GM21390 (cell line): ENCODE data around the gene PPARA.

Experiments used
- ATAC-seq: cut with Tn5 transposase; IDR thresholded peaks from one replicate; pipeline ENCODE4 v1.9.1; 2021; ENCODE audit not compliant: unreplicated experiment

The PPARA gene

DNA sequence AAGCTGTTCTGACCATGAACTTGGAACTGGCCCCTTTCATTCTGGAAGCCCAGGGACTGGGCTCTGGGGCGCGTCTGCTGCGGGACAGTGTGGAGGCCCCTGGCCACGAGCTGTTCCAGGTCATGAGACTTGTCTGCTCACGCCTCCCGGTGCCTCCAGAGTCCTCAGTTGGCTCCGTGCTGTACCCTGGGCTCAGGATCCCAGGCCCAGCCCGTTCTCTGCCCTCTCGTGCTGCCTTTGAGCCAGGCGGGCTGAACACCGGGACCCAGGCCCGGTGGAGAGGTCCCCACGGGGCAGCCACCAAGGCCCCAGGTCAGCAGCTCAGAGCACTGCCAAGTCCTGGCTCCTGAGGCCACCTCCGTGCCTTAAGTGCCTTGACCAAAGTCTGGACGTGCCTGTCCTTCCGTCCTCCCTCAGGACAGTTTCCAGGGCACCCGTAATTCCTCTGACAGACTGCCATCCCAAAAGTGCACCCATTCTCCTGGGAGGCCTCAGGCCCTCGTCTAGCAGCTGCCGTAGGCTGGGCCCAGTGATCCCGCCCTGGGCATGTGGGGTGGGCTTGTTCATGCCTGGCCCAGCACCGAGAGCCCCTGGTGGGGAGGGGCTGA lies 36.3 kb upstream of the PPARA start:
- no peak for ATAC-seq

DNA sequence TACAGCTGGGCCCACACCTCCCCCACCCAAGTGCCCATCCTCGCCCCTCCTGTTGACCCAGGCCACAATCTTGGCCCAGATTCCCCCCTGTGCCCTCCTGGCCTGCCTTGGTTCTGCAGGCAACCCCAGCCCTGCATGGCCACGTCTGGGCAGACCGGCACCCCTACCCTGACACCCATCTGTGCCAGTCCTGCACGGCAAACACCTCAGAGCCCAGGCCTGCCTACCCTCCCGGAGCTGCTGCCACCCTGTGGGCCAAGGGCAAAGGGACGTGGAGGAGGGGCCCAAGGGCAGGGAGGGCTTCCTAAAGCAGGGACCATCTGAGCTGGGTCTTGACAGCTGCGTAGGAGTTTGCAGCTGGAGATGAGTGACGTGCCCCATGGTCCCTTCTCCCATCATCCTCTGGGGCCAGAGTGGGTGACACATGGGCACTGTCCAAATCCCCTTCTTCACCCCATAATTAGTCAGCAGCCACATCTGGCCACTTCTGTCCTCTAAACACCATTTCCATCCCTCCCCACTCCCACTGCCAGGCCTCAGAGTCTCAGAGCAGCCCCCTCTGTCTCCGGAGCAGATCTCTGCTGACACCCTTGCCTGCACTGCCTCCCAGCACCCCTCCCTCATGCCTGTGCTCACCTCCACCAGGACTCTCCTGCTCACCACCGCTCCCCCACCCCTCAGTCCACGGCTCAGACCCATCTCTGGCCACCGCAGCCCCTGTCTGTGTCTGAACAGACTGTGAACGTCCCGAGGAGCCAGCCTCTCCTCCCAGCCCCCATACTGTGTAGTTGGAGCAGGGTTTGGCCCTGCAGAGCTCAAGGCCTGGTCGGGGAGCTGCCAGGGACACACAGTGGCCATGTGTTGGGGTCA lies 35.6 kb upstream of the PPARA start:
- ATAC-seq = no peak

DNA sequence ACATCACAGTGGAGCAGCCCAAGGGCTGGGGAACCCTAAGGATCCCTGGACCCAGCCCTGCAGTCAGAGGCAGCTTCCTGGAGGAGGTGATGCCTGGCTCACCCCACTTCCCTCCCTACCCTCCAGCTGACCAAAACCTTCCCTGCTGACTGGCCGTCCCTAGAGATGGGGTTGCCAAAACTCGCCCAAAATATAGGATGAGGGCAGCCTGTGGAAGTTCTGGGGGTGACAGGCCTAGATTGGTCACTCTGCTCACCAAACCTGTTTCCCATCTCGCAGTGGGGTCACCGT lies 35.0 kb upstream of the PPARA start:
- no peak for ATAC-seq

DNA sequence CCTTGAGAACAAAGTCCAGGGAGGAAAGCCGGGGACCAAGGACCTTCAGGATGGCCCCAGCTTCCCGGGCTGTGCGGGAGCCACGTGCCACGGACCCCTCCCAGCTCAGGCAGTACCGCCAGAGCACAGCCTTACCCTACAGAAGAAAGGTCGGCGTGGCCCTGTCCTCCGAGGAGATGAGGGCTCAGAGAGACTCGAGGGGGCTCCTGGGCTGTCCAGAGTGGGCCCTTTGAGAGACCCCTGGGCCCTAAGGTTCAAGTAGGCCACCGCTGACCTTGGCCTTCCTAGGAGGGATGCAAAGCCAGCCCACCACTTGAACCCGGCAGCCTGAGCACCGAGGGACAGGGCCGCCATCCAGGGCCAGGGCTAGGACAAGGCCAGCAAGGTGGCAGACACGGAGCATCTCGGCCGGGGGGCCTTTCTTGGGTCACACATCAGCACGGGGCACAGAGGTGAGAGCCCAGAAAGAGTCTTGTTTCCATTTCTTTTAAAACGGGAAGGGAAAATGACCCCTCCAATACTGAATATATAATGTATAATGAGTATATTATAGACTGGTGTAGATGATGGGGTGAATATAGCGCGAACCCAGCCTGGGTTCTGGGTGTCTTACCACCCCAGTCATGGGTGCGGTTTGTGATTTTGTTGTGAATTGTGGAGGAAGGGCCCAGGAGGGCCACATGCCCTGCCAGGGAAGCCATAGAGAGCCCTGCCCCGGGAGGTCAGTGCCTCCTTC lies 34.4 kb upstream of the PPARA start:
- ATAC-seq = no peak

DNA sequence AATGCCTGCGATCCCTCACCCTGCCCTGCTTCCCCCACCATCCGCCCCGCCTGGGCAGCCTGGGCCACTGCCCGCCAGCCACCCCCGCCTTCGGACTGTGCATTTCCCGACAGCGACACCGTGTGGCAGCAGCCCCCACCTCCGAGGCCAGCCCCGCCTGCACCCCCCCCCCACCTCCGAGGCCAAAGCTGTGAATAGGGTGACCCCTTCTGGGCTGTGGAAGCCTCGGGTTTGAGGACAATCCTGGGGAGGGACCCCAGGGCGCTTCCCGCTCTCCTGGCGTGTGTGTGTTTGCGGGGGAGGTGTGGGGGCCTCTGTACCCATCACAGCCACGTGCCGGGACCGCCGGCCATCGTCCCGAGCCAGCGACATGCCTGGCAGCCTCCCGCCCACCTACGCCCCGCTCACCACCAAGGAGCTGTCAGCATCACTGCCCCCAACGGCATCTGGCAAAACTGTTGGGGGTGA lies 33.8 kb upstream of the PPARA start:
- ATAC-seq = no peak

DNA sequence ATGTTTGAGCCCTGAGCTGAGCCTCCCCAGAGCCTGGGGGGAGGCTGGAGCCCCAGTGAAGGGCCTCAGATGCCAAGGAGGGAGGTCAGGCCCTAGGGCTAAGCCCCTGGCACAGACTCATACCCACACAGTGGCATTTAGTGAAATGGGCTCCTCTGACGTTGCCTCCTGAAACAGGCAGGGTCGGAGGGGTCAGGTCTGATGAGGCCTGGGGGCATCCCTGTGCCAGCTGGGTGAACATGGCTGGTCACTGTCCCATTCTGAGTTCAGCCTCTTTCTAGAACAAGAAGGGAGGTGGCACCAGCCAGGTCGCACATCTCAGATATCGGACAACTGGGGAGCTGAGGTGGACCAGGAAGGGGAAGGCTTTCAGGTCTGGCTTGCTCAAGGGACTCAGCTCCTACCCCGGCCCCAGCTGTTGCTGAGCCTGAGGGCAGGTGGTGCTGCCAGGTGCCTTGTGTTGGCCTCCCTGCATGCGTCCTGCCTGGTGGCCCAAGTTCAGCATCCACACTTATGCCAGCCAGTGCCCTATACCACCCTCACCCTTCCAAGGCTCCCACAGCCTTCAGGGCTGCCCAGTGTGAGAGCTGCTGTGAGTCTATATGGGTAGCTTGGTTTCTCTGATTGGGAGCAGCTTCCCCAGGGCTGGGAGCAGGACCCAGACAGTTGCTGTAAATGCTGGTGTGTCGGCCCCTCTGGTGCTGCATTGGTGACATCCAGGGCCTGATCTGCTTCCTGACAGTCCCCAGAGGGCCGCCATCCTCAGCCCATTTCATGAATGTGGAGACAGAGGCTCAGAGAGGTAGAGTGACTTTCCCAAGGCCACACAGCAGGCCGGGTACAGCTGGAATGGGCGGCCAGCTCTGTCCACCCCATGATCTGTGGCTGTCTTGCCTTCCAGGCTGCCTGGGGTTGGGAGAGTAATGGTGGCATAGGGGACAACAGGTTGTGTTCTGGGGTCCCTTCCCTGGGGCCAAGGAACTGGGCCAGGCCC lies 32.8 kb upstream of the PPARA start:
- ATAC-seq = no peak

DNA sequence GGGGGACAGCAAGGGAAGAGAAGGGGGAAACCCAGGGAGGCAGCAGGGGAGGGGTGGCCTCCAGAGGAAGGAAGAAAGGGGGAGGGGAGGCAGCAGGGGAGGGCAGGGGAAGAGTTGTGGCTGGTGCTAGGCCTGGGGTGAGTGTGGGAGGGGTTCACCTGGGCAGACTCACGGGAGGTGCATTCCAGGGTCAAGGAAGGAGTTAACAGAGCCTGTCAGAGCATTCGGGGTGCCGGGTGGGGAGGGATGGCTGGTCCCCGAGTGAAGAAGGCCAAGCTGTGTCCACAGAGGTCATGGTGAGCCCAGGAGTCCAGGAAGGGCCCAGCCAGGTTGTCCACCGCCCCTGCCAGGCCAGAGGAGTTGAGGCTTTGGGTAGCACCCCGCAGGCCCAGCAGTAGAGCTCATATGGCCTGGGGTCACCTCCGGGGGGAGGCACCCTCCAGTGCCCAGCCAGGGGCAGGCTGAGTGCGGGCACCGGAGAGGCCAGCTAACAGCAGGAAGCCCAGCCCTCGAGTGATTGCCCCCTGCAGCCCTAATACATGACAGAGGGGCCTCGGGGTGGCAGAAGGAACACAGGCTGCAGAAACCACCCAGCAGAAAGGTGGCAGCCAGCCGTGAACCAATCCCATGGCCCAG lies 31.1 kb upstream of the PPARA start:
- ATAC-seq = no peak

DNA sequence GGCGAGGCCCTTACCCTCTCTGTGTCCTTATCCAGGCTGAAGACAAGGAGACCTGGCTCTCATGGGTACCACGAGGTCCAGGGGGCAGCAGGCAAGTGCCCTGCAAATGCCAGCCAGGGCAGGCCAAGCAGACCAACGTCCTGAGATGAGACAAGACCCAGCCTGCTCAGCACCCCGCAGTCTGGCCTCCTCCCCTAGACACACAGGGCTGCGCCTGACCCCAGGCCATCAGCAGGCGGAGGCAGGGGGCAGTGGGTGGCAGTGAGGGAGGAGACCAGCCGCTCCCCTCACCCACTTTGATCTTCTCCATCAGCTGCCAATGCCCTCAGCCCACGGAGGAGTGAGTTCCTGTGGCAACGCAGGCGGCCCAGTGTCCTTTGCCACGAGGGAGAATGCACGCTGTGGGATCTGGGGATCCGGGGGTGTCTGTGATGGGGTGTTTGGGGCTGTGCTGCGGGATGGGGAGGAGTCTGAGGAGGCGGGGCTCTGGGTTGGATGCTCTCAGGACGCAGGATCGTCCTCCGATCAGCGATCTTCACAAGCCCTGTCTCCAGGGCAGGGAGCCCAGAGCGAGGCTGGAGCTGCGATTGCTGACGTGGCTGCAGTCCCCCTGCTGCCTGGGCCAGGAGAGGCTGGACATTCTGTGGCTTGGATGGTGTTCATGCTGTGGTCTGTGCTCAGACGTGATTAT lies 30.5 kb upstream of the PPARA start:
- no peak for ATAC-seq

DNA sequence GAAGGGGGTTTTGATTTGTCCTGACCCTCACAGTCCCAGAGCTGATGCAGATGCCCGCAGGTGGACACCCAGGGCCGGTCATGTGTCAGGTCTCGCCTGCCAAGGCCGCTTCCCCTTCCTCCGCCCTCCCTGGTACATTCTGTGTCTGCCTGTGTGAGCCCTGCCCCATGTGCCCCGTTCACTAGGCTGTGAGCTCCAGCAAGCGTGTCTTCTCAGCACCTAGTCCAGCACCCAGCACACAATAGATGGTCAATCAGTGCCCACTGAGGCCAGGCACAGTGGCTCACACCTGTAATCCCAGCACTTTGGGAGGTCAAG lies 29.9 kb upstream of the PPARA start:
- ATAC-seq = no peak

DNA sequence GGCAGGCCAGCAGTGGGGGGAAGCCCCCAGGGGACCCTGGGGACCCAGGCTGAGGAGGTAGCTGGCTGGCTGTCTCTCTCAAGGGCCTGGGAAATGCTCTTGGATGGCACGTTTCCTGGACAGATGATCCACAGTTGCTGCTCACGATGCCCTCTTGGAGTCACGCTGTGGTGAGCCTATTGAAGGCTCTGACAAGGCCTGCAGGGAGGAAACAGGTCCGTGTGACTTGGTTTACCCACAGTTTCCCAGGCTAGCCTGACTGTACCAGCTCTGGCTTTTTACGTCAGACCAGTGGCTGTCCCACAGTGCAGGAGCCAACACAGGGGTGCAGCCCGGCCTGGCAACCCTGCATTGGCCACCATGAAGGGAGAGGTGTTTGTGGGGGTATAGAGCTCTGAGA lies 29.2 kb upstream of the PPARA start:
- no peak for ATAC-seq

DNA sequence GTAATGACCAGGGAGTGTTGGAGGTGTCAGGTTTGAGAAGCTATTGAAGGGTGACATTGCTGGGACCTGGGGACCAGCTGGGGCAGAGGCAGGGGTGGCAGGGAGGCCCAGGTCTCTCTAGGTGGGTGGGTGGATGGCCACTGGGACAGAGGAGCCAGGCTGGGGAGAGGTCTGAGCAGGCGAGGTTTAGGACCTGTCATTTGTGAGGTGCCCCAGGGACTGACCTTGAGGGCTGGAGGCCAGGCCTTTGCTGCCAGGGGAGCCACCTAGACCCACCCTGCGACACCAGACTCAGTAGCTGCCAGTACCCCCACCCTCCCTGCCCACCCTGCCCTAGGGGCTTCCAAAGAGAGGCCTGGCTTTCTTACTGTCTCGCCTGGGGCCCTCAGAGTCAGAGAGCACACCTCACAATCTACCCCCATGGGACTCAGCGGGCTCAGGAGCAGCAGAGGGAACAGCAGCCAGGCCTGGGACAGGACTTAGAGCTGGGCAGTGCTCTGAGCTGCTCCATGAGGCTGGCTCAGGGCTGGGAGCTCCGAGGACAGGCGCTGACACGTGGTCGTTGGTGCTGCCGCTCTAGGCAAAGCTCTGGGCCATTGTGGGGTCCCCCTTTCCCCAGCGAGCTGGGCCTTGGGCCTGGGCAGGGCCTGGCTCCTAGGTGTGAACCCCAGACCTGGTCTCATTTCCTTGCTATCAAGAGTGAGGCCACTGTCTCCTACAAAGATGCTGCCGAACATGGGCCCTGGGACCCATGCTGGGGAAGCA lies 28.6 kb upstream of the PPARA start:
- no peak for ATAC-seq

DNA sequence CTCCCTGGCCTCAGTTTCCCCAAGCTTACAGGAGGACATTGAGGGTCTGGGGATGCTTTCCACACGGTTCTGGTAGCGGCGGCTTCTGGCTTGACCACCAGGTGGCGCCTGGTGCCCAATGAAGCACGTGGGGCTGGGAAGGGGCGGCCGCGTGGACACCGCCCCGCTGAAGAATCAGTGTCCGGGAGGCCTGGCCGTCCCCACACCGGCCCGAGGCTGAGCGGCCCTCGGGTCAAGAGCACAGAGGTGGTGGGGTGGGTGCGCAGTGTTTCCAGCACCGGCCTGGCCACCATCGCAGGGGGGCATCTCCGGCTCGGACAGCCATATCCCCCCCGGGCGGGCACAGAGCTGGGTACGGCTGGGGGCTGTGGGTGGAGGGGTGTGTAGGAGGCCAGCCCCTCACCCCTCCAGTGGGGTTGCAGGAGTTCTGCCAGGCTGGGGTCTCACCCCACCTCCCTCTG lies 27.8 kb upstream of the PPARA start:
- ATAC-seq = no peak

DNA sequence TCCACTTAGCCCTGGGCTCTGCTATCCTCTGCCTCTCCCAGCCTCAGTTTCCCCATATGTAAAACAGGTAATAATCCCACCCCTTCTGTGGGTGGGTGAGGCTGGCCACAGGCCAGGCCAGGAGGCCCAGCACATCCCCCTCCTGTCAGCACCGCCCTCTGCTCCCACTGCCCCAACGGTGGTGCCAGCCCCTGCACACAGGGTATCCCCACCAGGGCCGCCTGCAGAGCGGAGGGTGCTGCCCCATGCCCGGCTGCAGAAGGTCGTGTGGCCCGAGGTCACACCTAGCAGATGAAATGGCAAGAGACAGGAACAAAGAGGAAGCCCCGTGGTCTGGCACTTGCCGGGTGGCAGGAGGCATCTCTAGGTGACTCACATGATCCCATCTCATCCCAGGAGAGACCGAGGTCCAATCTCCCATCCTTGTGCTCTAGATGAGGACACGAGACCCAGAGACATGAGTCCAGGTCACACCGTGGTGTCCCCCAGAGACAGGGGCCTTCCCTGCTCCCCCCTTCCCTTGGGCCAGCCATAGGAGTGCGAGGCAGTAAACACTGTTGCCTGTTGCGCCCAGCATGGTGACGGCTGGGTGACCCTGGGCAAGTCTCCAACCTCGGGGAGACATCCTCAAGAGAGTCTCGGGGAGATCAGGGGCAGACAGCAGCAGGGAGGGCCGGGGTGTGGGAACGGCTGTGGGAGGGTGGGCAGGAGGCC lies 27.2 kb upstream of the PPARA start:
- no peak for ATAC-seq

DNA sequence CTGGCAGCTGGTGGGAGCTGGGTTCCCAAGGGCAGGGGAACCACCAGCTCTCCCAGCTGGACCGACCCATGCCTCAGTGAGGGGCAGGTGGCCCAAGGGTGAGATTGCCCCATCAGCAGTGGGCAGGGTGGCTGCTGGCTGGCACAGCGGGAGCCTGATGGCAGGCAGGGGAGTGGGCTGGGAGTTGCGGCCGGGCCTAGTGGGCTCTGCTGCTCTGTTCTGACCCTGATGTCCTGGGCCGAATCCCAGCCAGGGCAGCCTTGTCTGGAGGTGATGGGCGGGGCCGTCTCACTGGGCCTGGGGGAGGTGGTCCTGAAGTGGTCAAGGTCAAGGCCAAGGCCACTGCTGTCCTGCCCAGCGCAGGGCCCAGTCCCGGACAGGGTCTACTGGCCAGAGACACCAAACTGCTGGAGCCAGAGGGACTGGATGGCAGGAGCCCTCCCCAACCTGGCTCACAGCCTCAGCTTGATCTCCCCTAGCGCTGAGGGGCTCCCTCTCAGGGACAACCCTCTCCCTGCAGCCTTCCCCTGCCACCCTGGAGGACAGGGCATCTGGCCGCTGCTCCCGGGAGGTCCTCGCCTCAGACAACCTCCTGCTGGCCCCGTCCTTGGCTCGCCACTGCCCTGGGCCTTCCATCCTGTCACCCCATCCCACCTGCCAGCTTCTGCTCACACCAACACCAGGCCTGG lies 26.5 kb upstream of the PPARA start:
- ATAC-seq = no peak

DNA sequence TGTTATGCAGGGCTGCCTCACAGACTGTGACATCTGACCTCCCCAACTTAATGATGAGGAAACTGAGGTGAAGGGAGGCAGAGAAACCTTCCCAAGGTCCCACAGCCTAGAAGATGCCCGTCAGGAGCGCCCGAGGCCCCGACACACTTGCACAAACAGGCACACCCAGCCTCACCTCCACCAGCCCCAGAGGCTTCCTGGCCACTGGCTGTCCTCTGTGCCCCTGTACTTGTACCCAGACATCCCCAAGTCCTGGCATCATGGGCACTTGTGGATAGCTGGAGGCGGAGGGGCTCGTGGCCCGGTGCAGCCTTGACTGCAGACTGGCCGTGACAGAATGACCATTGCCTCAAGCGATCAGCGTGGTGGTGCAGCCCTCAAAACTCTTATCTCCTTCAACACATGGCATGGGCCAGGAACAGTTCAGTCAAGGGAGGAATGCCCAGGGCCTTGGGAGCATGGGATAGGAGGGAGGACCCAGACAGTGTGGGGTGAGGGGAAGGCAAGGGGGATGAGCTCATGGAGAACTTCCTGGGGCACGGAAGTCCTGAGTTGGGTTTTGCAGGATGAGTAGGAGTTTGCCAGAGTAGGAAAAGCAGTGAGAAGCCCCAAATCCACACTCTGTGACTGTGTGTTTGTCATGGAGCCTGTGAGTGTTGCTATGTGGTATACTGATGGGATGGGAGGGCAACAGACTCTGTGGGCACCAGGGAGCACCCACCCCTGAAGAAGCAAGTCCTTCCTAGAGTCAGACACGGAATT lies 25.8 kb upstream of the PPARA start:
- no peak for ATAC-seq

DNA sequence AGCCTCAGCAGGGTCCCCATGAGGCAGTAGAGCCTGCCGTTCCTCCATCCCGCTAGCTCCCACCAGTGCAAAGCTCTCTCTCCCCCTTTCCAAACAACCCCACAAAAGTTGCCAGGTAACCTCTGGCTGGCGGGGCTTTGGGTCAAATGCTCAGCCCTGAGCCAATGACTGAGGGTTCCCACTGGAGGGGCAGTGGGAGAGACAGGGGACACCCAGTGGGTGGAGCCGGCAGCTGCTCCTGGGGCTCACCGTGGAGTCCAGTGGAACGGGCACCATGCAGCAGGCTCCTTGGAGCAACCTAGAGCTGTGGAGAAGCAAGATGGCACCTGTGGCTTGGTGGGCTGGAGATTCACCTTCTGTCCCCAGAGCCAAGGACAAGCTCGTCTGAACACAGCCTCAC lies 25.0 kb upstream of the PPARA start:
- no peak for ATAC-seq
